ENCODE measurements around the gene AP2A2. TPM values are rescaled to one million over a fixed set of nuclear protein-coding genes. Genes with fewer than 3 reads are reported as not detected.

The AP2A2 gene
- total and polyA plus RNA-seq, 2 of the 4 experiments (the other 2 are of a cell fraction) = 19.9 to 49.0 TPM

DNA sequence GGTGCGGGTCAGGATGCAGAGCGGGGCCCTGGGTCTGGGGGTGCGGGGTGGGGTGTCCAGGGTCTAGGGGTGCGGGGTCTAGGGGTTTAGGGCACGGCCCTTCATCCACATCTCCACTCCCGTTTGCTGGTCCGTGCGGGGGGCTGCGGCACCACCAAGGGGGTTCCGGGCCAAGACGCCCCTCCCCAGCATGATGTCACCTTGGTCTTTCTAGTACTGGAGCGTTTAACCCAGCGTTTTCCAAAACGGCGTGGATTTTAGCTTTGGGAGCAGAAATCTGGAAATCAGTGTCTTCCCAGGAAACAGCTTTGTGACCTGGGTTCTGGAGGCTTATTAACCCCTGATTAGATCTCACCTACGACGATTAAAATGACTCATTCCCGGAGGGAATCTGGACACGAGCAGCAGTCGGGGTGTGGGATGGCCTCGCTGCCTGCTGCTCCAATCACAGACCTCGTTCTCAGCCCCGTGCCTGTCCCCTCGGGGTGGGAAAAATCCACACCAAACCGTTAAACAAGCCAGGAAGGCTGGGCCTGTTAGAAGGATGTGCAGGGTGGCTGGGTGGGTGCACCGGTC, 759 bp downstream of the AP2A2 start (continued):
- peak; percentile 4; the same call in 1 of the 2 replicates for TF ChIP-seq BHLHE40 (IDR thresholded peaks at IDR 0.05; ENCODE audit: low read depth, low read length)

DNA sequence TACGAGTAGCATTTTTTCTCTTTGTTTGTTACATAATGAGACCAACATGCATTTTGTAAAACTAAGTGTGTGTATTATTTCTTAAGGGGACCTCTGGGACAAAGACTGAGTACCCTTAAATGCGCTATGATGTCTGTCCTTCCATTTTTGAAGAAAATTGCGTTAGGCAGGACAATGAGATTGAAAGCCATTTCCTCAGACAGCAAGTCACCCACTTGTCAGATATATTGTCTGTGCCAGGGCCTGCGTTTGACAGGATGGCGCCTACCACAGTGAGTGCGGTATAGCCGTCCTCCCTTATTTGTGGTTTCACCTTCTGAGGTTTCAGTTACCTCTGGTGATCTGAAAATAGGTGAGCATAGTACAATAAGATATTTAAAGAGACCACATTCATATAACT, 2.2 kb downstream of the AP2A2 start:
- TF ChIP-seq, protein P1, sequence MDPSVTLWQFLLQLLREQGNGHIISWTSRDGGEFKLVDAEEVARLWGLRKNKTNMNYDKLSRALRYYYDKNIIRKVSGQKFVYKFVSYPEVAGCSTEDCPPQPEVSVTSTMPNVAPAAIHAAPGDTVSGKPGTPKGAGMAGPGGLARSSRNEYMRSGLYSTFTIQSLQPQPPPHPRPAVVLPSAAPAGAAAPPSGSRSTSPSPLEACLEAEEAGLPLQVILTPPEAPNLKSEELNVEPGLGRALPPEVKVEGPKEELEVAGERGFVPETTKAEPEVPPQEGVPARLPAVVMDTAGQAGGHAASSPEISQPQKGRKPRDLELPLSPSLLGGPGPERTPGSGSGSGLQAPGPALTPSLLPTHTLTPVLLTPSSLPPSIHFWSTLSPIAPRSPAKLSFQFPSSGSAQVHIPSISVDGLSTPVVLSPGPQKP (IDR thresholded peaks at IDR 0.05; ENCODE audit: borderline replicate concordance, low read depth, low read length) = no peak
- TF ChIP-seq, protein P2, sequence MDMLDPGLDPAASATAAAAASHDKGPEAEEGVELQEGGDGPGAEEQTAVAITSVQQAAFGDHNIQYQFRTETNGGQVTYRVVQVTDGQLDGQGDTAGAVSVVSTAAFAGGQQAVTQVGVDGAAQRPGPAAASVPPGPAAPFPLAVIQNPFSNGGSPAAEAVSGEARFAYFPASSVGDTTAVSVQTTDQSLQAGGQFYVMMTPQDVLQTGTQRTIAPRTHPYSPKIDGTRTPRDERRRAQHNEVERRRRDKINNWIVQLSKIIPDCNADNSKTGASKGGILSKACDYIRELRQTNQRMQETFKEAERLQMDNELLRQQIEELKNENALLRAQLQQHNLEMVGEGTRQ (IDR thresholded peaks at IDR 0.05; ENCODE audit: low read depth, low read length) = no peak
- TF ChIP-seq, protein P3, sequence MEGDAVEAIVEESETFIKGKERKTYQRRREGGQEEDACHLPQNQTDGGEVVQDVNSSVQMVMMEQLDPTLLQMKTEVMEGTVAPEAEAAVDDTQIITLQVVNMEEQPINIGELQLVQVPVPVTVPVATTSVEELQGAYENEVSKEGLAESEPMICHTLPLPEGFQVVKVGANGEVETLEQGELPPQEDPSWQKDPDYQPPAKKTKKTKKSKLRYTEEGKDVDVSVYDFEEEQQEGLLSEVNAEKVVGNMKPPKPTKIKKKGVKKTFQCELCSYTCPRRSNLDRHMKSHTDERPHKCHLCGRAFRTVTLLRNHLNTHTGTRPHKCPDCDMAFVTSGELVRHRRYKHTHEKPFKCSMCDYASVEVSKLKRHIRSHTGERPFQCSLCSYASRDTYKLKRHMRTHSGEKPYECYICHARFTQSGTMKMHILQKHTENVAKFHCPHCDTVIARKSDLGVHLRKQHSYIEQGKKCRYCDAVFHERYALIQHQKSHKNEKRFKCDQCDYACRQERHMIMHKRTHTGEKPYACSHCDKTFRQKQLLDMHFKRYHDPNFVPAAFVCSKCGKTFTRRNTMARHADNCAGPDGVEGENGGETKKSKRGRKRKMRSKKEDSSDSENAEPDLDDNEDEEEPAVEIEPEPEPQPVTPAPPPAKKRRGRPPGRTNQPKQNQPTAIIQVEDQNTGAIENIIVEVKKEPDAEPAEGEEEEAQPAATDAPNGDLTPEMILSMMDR (conservative IDR thresholded peaks at IDR 0.05; ENCODE audit: low read depth, low read length) = no peak

More for the DNA sequence above, 2.2 kb downstream of the AP2A2 start:
- no peak overlapping the region for H2AK5ac ChIP-seq (ENCODE audit: low read depth, low read length)
- no peak for DNase-seq
- no peak overlapping the region for H2BK20ac ChIP-seq (ENCODE audit: low read depth, low read length)
- H3K9me1 ChIP-seq (ENCODE audit: insufficient read depth, low read length) = peaks cover 19% of the 10 kb centered on the region
- no peak overlapping the region for H4K91ac ChIP-seq (ENCODE audit: insufficient read depth, low read depth, low read length)
- no peaks in the 10 kb centered on the region for H3K27me3 ChIP-seq (ENCODE audit: control insufficient read depth, insufficient read depth, low read length)
- no TSS peak for BruUV-seq (replicated peaks)
- peaks cover 12% of the 10 kb centered on the region for H3K36me3 ChIP-seq (ENCODE audit: control insufficient read depth, insufficient read depth, low read length)
- no peak for ATAC-seq (ENCODE audit: low read depth)
- H4K8ac ChIP-seq (ENCODE audit: low read depth in 2 of 2, low read length in 2 of 2) = no peak overlapping the region
- intact Hi-C loops (cut with micrococcal nuclease) (no loop called here), dilution Hi-C loops (cut with HindIII; ENCODE audit: low sequenced_read_pairs, unreplicated experiment) (no loop called here), in situ Hi-C loops (cut with MboI; ENCODE audit: low sequenced_read_pairs) (no loop called here)
- no peaks in the 10 kb centered on the region for H3K9me3 ChIP-seq (ENCODE audit: control insufficient read depth, insufficient read depth, low read length)
- H3K18ac ChIP-seq (ENCODE audit: low read depth, low read length) = no peak overlapping the region
- no peak overlapping the region for H2AFZ ChIP-seq (replicated peaks; ENCODE audit: low read length, poor library complexity)
- H2BK120ac ChIP-seq (ENCODE audit: low read depth, low read length) = no peak overlapping the region
- H4K5ac ChIP-seq (ENCODE audit: low read depth, low read length) = no peak overlapping the region
- CTCF ChIA-PET = no interaction called here
- no peak overlapping the region for H2AK9ac ChIP-seq (replicated peaks; ENCODE audit: low read depth, low read length, poor library complexity)
- no peak overlapping the region for H2BK15ac ChIP-seq (ENCODE audit: low read depth, low read length)
- H3K27ac ChIP-seq (ENCODE audit: insufficient read depth, low read length) = no peak overlapping the region
- H3K4me3 ChIP-seq (ENCODE audit: insufficient read depth, low read depth, low read length) = no peak overlapping the region
- peaks cover 59% of the 10 kb centered on the region for H4K20me1 ChIP-seq (ENCODE audit: insufficient read depth, low read length)
- no peak overlapping the region for H3K23ac ChIP-seq (ENCODE audit: low read depth, low read length)
- H3K4me1 ChIP-seq (ENCODE audit: control insufficient read depth, insufficient read depth, low read length) = peaks cover 4% of the 10 kb centered on the region
- H3K9ac ChIP-seq (ENCODE audit: low read depth, low read length) = no peak overlapping the region
- H3K14ac ChIP-seq (replicated peaks; ENCODE audit: low read depth, low read length) = no peak overlapping the region
- no peak overlapping the region for H3K4ac ChIP-seq (ENCODE audit: low read depth, low read length)
- POLR2A ChIA-PET (ENCODE audit: unreplicated experiment) = interaction anchor here (0.5 kb wide), 1 partner anchor 84 kb away, joined by 3 read pairs; no protein-coding TSS in a partner anchor
- H3K4me2 ChIP-seq (ENCODE audit: low read depth, low read length) = no peak overlapping the region
- H3K79me1 ChIP-seq (ENCODE audit: low read depth in 1 of 2, low read length in 2 of 2) = peaks cover 10 to 62% of the 10 kb centered on the region in 2 experiments
- no peak overlapping the region for H3K56ac ChIP-seq (ENCODE audit: extremely low read depth, insufficient read depth, low read length)
- WGBS, 2 experiments (ENCODE audit: extremely low coverage in 2 of 2, insufficient read length in 1 of 2) = 100% methylated on average over 1 of the region's 7 CpGs; no CpG with 5 or more reads in 1 of the 2 experiments
- no peak overlapping the region for H2BK5ac ChIP-seq (ENCODE audit: low read depth, low read length, poor library complexity, severe bottlenecking)

Measured in IMR-90 (cell line).